HG02870 (cell line): ENCODE results near the gene ODF2L.

ENCODE experiments used
- ATAC-seq: cut with Tn5 transposase; IDR thresholded peaks from one replicate; pipeline ENCODE4 v1.9.1; 2021; ENCODE audit warnings: mild to moderate bottlenecking, moderate library complexity; ENCODE audit not compliant: unreplicated experiment

ODF2L gene

GRCh38 chr1:86395751-86396497 is at the start of gene ODF2L:
ODF2L (minus strand) TSS chr1:86396323; CDS start chr1:86387027, 9,296 bp downstream.
- peak; percentile 100 for ATAC-seq

- ATAC-seq = no peak
Observed at GRCh38 chr1:86445919-86446318, 49.8 kb upstream of the ODF2L start.

DNA sequence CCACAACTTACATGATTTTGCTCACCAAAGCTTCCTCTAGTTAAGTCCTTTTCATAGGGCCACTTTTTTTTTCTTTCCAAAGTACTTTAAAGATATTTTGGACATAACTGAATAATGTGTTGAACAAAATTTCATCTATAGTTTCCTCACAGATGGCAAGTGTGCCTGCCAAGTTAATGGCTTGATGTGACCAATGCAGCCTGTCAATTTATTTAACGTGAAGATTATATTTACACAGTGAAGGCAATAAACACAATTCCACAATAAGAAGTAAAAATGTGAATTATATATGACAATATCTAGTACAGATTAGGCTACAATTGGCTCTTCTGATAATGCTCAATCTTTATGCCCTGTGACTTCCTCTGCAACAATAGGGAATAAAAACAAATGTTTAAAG is 45.9 kb upstream of the ODF2L start:
- no peak for ATAC-seq

GRCh38 chr1:86441581-86441980 is 45.5 kb upstream of the ODF2L start:
- no peak for ATAC-seq

DNA sequence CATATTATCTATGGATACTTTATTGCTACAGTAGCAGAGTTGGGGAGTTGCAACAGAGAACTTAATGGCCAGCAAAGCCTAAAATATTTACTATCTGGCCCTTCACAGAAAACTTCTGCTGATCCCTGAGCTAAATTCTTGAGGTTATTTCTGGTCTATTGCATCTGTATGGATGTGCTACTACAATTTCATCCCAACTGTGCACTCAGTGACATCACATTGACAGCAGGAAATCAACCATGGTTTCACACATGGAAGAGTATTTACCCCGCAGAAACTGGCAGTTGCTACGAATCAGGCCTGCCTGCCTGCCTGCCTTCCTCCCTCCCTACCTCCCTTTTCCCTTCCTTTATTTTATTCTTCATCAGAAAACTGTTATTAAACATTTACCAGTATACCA is 39.9 kb upstream of the ODF2L start:
- no peak for ATAC-seq

GRCh38 chr1:86435327-86435726 is 39.2 kb upstream of the ODF2L start:
- ATAC-seq = no peak

DNA sequence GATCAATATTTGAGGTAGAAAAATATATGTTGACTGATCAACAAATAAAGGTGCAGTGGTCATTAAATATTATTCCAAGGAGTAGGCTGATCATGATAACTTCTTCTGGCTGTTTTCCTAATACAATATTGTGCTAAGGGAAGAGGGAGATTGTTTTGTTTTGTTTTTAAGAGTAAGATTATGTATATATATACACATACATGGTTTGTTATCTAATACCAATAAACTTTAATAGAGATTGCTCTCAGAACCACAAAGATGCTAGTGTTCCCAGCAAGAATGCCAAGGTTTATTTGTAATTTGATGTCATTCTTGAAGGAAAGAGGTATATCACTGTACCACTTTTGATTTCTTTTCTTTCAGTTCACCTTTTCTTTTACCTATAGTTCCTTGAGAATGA is 37.9 kb upstream of the ODF2L start:
- no peak for ATAC-seq

DNA sequence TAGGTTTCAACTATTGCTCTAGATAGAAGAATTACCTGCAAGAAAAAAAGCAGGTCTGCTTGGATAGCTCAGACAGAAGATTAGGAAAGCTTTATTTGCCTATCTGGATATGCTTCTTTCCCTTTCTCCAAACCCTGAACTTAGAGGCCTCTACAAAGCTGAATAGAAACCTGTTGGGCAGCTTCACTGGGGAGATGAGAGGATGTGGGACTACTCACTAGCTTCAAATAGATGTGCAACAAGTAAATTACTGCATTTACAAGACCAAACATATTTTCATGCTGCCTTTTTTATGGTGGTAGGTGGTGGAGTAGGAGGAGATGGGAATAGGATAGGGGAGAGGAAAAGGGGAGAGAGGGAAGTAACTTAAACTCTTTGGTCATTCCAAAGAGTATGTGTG is 34.3 kb upstream of the ODF2L start:
- no peak for ATAC-seq

DNA sequence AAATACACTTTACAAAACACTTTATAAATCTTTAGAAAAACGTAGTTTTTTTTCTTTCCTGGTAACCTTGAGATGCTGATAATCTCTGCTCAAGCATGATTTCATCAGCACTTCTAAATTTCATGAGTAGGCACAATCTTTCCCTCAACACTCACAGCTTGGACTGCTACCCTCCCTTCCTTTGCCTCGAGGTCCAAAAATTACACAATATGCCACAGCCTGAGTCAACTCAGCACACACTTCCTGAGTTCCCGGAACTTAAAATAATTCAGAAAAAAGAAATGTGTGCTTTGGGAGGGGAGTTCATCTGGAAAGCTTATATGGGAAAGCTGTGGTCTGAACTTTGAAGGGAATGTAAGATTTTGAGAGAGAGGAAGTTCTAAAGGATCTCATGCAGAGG is 33.7 kb upstream of the ODF2L start:
- no peak for ATAC-seq

DNA sequence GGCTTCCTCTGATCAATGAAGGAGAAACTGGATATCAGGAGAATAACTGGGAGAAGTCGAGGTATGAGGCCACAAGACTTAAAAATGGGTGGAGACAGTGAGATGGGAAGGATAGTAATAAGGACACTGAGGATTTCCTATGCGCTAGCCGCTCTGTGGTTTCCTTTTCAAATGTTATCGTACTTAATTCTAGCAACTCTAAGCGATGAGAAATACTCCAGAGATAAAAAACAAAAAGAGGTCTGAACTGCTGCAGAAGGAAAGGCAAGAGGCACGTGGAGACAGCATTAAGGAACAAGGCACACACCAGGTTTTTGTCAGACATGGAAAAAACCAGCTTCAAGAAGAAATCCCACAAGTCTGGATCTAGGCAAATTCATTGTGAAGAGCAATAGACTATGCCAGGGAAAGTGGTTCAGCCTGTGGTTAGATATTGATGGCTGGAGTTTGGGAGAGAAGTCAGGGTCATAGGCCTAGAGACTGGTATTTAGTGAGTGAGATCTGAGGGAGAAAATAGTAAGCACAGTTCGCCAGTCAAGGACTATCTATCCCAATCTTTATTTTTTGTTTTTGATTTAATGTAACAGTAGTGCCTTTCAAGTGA is 33.1 kb upstream of the ODF2L start:
- ATAC-seq = no peak

DNA sequence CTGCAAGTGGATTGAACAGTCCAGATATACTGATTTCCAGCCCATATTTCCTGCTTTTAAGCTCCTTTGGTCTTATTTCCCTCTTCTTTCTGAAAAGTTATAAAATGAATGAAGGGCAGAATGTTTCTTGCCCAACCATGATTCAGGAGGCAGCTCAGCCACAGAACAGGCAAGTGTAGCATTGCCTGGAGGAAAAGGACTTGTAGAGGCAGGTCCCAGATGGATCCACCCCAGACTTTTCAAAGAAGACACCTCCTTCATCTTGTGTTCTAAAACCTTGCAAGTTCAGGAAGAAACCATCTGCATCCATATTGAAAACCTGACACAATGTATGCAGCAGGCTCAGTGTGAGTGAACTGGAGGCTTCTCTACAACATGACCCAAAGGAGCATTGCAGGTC is 27.8 kb upstream of the ODF2L start, which contains the start of gene CLCA2:
CLCA2 (plus strand) TSS at position 299 of the 400 bp plus-strand sequence; CDS start at position 376, 77 bp downstream.
- ATAC-seq = no peak

- no peak for ATAC-seq
Observed at GRCh38 chr1:86423473-86423872, 27.4 kb upstream of the ODF2L start.

DNA sequence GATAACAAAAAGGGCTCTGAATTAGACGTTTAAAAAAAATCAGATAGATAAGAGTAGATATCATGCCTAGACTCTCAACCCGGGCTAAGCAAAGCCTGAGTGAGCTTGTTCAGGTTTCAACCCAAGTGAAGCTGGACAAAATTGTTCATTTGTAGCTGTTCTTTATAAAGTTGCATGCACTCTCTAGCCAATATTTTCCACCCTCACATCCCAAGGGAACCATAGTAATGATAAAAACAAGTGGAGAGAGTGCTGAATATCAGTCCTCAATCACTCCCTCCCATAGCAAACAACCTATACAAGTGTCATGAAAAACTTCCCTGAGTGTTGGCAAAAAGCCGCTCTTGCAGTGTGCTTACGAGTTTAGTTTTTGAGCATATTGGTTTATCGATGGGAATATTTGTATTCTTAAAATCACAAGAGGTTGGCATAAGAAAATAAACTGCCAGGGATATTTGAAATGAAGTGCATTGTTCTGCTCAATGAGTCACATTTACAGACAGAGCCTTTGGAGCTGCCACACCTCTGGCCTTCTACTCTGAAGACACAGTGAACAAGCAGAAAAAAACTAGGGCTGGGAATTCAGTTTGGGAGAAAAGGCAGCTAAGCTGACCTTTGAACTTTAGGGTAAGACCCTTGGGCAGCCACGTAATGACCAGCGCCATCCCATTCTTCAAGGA is 25.6 kb upstream of the ODF2L start:
- ATAC-seq = no peak

- ATAC-seq = peak; percentile 93
Observed at GRCh38 chr1:86419277-86419903, 23.3 kb upstream of the ODF2L start.

DNA sequence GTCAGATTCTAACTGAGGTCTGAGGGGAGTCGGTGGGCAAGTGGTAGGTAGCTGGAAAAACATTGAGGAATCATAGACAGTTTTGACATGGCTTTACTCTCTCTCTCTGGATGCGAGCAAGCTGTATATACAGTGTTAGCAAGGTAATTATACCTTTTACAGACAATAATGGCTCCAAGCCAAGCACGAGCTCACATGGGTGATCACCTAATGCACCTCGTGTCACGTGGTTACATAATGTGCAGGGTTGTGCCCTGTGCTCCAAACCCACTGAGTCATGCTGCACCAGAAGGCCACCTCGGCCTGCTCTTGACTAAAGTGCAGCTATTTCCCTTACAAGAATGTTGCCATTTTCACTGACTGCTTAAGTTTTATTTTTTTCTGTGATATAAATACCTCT is 20.2 kb upstream of the ODF2L start:
- no peak for ATAC-seq

GRCh38 chr1:86410879-86411278 is 14.8 kb upstream of the ODF2L start:
- ATAC-seq = no peak

DNA sequence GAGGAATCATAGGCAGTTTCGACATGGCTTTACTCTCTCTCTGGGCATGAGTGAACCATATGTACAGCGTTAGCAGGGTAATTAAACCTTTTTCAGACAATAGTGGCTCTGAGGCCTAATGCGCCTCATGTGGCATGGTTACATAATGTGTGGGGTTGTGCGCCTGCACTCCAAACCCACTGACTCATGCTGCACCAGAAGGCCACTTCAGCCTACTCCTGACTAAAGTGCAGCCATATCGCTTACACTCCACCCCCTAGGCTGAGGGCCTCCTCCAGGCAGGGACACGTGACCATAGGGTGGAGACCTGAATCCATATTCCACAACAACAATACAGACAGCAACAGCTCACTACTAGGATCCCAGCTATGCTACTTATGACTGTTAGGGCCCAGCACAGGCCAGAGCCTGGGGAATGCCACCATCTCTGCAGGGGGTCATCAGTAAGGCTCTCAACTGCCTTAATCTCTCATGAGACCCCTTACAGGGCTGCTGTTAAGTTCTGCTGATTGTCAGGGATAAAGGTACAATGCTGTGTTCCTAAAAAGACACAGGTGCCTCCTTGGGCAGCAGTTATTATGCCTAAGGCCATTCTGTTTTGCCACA is 13.4 kb upstream of the ODF2L start:
- ATAC-seq = no peak

DNA sequence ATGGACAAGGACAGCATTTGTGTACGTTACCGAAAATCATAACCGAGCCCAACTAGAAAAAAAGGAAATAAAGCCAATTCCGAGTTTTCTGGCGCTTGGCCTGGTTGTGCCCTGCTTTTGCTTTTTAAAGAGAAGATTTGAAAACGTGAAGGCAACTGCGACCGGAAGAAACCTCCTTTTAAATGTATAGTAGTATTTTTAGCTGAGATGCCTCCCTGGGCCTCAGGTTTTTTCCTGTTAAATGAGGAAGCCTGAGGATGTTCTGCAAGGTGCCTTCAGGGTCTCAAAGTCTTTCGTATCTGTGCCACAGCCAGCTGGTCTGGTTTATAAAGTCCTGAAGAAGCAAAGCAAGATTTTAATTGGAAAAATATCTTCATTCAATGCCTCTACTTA is 371 bp upstream of the ODF2L start:
- peak; percentile 20 for ATAC-seq

DNA sequence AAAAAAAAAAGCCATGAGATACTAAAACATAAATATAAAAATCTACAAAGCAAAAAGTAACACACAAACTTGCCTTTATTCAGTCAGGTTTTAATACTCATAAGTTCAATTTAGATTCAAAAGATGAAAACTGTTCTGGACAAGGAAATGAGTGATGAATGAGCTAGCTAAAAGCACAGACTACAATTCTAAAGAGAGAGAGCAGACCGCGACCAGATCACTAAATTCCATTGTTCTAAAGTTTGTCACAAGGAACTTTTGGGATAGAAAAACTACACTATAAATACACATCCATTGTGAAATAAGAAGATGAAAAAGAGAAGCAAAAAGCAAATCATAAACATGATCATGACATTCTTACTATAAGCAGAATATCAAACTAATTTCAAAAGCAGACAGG is 1.7 kb downstream of the ODF2L start:
- no peak for ATAC-seq

DNA sequence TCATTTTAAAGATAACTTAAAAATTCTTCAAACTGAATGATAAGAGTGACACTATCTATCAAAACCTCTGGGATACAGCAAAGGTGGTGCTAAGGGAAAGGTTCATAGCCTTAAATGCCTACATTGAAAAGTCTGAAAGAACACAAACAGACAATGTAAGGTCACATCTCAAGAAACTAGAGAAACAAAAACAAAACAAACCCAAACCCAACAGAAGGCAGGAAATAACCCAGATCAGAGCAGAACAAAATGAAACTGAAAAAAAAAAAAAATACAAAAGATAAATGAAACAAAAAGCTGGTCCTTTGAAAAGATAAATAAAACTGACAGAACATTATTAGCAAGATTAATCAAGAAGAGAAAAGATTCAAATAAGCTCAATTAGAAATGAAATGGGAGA is 6.8 kb downstream of the ODF2L start:
- ATAC-seq = peak; percentile 80

- ATAC-seq = no peak
Observed at GRCh38 chr1:86388777-86389176, 7.3 kb downstream of the ODF2L start.
